ENCODE measurements around the gene DNAJC18.

DNAJC18 gene

GRCh38 chr5:139368613-139369012 is 70.7 kb downstream of the DNAJC18 start:
- DNase-seq (ENCODE audit: low read depth) = no peak

- DNase-seq (ENCODE audit: low read depth) = no peak
Measured at GRCh38 chr5:139364466-139364865, 74.9 kb downstream of the DNAJC18 start.

GRCh38 chr5:139363937-139364336 is 75.4 kb downstream of the DNAJC18 start:
- DNase-seq (ENCODE audit: low read depth) = no peak

- DNase-seq (ENCODE audit: low read depth) = no peak
Measured at GRCh38 chr5:139361835-139362429, 77.4 kb downstream of the DNAJC18 start.

GRCh38 chr5:139360384-139360783 is 78.9 kb downstream of the DNAJC18 start:
- no peak for DNase-seq (ENCODE audit: low read depth)
